Esophagus muscularis mucosa (tissue), 4 donors: ENCODE results near the gene GPR152. TPM values are rescaled to one million over a fixed set of nuclear protein-coding genes. Genes with fewer than 3 reads are reported as not detected.
A peak's percentile ranks its signal among the peaks of the same experiment; 100 is the strongest.

Experiments used
- DNase-seq: peaks from one replicate; pipeline ENCODE4 v3.0.0-alpha.2; 2017; ENCODE audit errors: extremely low spot score
- H3K27ac ChIP-seq, 4 donors: fragments of 200-600 bp; sonication (generic); replicated peaks in 1 of 4; 1 replicate in 3 of 4; 2 replicates in 1 of 4; pipeline ENCODE4 v1.5.1; 2016 to 2019; ENCODE audit warnings: mild to moderate bottlenecking in 1 of 4
- H3K27me3 ChIP-seq, 4 donors: fragments of 200-600 bp; sonication (generic); one replicate each; pipeline versions ENCODE4 v1.5.1 to v1.6.0; 2016 to 2019
- H3K36me3 ChIP-seq, 4 donors: fragments of 200-600 bp; sonication (generic); one replicate each; pipeline ENCODE4 v1.5.1; 2016 to 2019
- H3K4me1 ChIP-seq, 4 donors: fragments of 200-600 bp; sonication (generic); one replicate each; pipeline ENCODE4 v1.5.1; 2016 to 2019
- H3K4me3 ChIP-seq, 4 donors: fragments of 200-600 bp; sonication (generic); 1 replicate in 2 of 4; 2 replicates in 2 of 4; pipeline ENCODE4 v1.5.1; 2016 to 2019; ENCODE audit warnings: mild to moderate bottlenecking in 4 of 4, moderate library complexity in 1 of 4
- H3K9me3 ChIP-seq, 4 donors: fragments of 200-600 bp; sonication (generic); 1 replicate in 3 of 4; 2 replicates in 1 of 4; pipeline ENCODE4 v1.5.1; 2016 to 2019
- EP300 ChIP-seq: sonication (generic); formaldehyde crosslinking; IDR thresholded peaks from one replicate; pipeline ENCODE4 v1.6.1; 2017; ENCODE audit warnings: antibody characterized with exemption
- POLR2A ChIP-seq: fragments of 450-650 bp; IDR thresholded peaks from one replicate; pipeline ENCODE4 v1.6.1; 2017; ENCODE audit warnings: antibody characterized with exemption, moderate library complexity, mild to moderate bottlenecking, low read depth
- POLR2AphosphoS5 ChIP-seq, 2 donors: sonication (generic); formaldehyde crosslinking; IDR thresholded peaks; one replicate each; pipeline ENCODE4 v1.6.1; 2017; ENCODE audit warnings: antibody characterized with exemption in 2 of 2
- WGBS: methylation state at CpG from one replicate; pipeline ENCODE4 v1.1.5; 2018; 5-methylcytosine and 5-hydroxymethylcytosine counted together
- intact Hi-C: fragments of 100-400 bp; cut with DNase I; formaldehyde crosslinking; loops from one replicate; pipeline ENCODE4 v1.15.1; 2023
- total RNA-seq, 4 donors: library from RNA; depleted of rRNA; stranded (reverse); fragments of >200 nt; gene quantifications; one replicate each; pipeline versions ENCODE4 v1.1.0 to v1.2.1, GENCODE V29; 2016
- TF ChIP-seq, protein P1 (sequence below), 3 experiments: fragments of 200-600 bp in 2 of 3; fragments of 450-650 bp in 1 of 3; sonication (generic) in 2 of 3; IDR thresholded peaks; one replicate each; pipeline ENCODE4 v1.5.1; 2017 to 2019; ENCODE audit warnings: antibody characterized with exemption in 3 of 3, mild to moderate bottlenecking in 2 of 3, moderate library complexity in 1 of 3

Gene GPR152
- total RNA-seq, 4 donors from 2014 or later = not detected

DNA sequence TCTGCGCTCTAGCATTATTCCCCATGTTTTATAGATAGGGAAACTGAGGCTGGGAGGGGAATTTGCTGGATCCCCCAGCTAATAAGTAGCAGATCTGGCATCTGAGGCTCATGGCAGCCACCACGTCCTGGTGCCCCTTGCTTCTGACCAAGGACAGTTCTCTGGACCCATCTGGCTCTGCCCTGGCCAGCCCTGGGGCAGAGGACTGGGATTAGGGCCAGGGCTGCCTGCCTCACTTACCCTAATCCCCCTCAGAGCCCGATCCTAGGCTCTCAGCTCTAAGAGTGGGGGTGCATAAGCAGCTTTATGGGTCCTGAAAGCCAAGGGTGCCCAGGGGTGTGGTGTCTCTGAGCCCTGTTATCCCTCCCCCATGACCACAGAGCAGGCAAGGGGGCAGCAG is 2.5 kb upstream of the GPR152 start, which contains the start of gene CABP4:
Gene CABP4 (plus strand): TSS at position 301 of the 400 bp plus-strand sequence. CDS start 70 bp downstream, at position 371.
- no peak for TF ChIP-seq POLR2AphosphoS5 (IDR thresholded peaks at IDR 0.05)
- TF ChIP-seq, protein P1, sequence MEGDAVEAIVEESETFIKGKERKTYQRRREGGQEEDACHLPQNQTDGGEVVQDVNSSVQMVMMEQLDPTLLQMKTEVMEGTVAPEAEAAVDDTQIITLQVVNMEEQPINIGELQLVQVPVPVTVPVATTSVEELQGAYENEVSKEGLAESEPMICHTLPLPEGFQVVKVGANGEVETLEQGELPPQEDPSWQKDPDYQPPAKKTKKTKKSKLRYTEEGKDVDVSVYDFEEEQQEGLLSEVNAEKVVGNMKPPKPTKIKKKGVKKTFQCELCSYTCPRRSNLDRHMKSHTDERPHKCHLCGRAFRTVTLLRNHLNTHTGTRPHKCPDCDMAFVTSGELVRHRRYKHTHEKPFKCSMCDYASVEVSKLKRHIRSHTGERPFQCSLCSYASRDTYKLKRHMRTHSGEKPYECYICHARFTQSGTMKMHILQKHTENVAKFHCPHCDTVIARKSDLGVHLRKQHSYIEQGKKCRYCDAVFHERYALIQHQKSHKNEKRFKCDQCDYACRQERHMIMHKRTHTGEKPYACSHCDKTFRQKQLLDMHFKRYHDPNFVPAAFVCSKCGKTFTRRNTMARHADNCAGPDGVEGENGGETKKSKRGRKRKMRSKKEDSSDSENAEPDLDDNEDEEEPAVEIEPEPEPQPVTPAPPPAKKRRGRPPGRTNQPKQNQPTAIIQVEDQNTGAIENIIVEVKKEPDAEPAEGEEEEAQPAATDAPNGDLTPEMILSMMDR (IDR thresholded peaks at IDR 0.05) = no peak
- TF ChIP-seq EP300 = no peak
- no peak for TF ChIP-seq POLR2A

DNA sequence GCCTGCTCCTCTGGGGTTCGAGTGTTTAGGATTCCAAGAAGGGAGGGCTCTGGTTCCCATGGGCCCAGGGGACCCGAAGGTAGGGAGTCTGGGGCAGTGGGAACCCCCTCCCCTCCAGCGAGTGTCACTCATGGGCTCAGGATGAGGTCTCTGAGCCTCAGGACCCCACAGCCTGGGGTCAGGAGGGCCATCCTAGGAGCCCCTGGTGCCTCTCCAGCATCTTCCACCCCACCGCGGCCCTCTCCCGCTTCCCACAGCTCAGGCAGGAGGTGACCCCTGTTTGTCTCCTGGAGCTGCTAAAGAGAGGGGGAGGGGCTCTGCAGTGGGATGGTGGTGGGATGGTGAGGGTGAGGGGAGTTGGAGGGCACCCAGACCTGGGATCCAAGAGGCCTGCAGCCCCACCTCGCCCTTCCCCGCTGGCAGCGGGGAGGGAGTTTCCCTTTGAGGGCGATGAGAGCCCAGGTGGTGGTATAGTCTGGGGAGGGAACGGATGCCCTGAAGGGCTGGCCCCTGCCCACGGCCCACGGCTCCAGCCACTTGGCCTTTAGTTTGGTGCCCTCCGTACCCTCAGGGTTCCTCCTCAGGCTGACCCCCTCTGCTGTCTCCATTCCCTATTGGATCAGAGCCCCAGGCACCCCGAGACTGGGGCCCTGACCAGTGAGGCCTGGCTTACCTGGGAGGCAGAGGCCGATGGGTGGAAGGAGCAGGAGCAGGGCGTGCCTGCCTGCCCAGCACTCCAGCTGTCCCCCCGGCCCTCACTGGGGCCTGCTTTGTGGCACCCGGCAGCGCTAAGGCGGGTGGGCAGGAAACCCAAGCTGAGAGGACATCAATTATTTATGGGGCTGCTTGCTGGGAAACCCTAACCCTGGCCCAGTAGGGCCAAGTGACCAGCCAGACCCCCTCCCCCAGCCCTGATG is 1.5 kb upstream of the GPR152 start:
- WGBS = 92% methylated on average over 20 of the region's 21 CpGs
- H3K4me1 ChIP-seq = no peaks in the 10 kb centered on the region
- intact Hi-C loops = no loop called here
- DNase-seq = no peak
- TF ChIP-seq, protein P1 (IDR thresholded peaks at IDR 0.05) = no peak
- TF ChIP-seq POLR2A (no peak), POLR2AphosphoS5 (IDR thresholded peaks at IDR 0.05) (no peak), EP300 (no peak)
- H3K36me3 ChIP-seq = no peaks in the 10 kb centered on the region
- H3K27me3 ChIP-seq = no peaks in the 10 kb centered on the region
- H3K27ac ChIP-seq = no peak overlapping the region
- H3K4me3 ChIP-seq = no peak overlapping the region
- no peaks in the 10 kb centered on the region for H3K9me3 ChIP-seq

More for the DNA sequence above, 2.5 kb upstream of the GPR152 start, which contains the start of gene CABP4:
- no peaks in the 10 kb centered on the region for H3K36me3 ChIP-seq
- no peaks in the 10 kb centered on the region for H3K9me3 ChIP-seq
- no peaks in the 10 kb centered on the region for H3K27me3 ChIP-seq
- no peak within 1 kb of the TSS for H3K27ac ChIP-seq
- no peak for DNase-seq
- 100% methylated on average over 2 of the region's 3 CpGs for WGBS
- H3K4me3 ChIP-seq = no peak within 1 kb of the TSS
- intact Hi-C loops = no loop called here
- H3K4me1 ChIP-seq = no peaks in the 10 kb centered on the region

DNA sequence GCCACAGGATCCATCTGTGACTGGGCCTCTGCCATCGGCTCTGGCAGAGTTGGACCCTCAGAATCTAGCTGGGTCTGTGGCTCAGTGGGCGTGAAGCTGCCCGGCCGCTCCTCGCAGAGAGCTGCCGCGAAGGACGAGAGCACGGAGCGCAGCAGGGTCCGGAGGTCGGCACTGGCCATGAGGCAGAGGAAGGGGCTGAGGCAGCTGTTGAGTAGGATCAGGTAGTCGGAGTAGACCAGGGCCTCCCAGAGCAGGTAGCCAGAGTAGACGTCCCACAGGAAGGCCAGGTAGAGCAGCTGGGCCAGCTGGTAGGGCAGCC is 912 bp downstream of the GPR152 start:
- Histone ChIP-seq H3K9me3 (no peaks in the 10 kb centered on the region), H3K27me3 (no peaks in the 10 kb centered on the region), H3K4me1 (no peaks in the 10 kb centered on the region), H3K27ac (peak overlapping the region in 1 of 4 donors; percentile 40), H3K4me3 (no peak overlapping the region), H3K36me3 (no peaks in the 10 kb centered on the region)
- WGBS = 96% methylated on average over 12 of the region's 14 CpGs
- DNase-seq = no peak
- TF ChIP-seq POLR2A = no peak
- no peak for TF ChIP-seq POLR2AphosphoS5 (IDR thresholded peaks at IDR 0.05)
- TF ChIP-seq EP300 = no peak
- TF ChIP-seq, protein P1 (IDR thresholded peaks at IDR 0.05) = no peak
- intact Hi-C loops = no loop called here

DNA sequence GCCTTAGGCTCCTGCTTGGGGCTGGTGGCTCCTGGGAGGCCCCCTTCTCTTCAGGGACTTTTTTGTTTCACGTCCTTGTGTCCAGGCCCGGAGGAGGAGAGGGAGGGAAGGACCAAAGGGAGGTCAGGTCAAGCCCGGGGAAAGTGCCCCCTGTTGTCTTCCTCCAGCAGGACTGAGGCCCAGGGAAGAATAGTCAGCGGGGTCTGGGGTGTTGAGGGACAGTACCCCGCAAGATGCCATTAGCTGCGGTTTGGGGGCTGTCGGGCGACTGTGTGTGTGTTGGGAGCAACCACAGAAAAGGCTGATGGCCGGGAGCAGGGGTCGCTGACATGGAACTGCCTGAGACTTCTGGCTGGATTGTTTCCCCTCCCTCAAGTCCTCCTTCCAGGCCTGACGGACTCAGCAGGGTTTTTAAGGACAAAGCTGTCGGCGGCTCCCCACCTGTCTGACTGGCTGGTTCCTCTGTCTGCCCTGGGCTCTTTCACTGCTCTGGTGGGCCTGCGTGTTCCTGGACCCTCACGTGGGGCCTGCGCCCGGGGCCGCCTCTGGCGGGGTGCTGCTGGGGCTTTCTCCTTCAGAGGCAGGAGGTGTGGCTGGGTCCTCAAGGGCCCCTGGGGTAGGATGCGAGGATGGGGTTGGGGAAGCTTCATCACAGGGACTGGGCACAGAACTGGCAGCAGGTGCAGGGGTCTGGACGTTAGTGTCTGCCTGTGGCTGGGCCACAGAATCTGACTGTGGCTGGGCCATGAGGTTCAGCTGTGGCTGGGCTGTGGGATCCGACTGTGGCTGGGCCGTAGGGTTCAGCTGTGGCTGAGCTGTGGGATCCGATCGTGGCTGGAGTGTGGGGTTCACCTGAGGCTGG is 1.5 kb downstream of the GPR152 start:
- intact Hi-C loops = no loop called here

More for the DNA sequence above, 1.5 kb downstream of the GPR152 start:
- no peaks in the 10 kb centered on the region for H3K27me3 ChIP-seq
- 90% methylated on average over 17 of the region's 25 CpGs for WGBS
- no peak for DNase-seq
- no peaks in the 10 kb centered on the region for H3K4me1 ChIP-seq
- no peaks in the 10 kb centered on the region for H3K9me3 ChIP-seq
- H3K4me3 ChIP-seq = no peak overlapping the region
- TF ChIP-seq EP300 (no peak), POLR2A (no peak), POLR2AphosphoS5 (IDR thresholded peaks at IDR 0.05) (no peak)
- TF ChIP-seq, protein P1 (IDR thresholded peaks at IDR 0.05) = no peak
- no peaks in the 10 kb centered on the region for H3K36me3 ChIP-seq
- H3K27ac ChIP-seq = no peak overlapping the region
